RWPE2 (cell line): Measurements from ENCODE around the gene PRKCE.

Experiments
- ATAC-seq: fragments of 200-7000 bp; cut with Tn5 transposase; 3 replicates; pipeline ENCODE4 v1.9.1; 2021; ENCODE audit warnings: low read depth
- DNase-seq: peaks from one replicate; pipeline ENCODE4 v3.0.0-alpha.2; 2020; ENCODE audit warnings: low spot score
- H3K27ac ChIP-seq: fragments of 450-650 bp; 2 replicates; pipeline ENCODE4 v1.5.1; 2017; ENCODE audit warnings: mild to moderate bottlenecking; ENCODE audit not compliant: poor library complexity, severe bottlenecking
- H3K27me3 ChIP-seq: fragments of 250-450 bp; sonication (Bioruptor Pico); 2 replicates; pipeline ENCODE4 v1.5.1; 2021; ENCODE audit warnings: mild to moderate bottlenecking, moderate library complexity; ENCODE audit not compliant: insufficient read depth, poor library complexity, severe bottlenecking
- H3K36me3 ChIP-seq: fragments of 250-450 bp; sonication (Bioruptor Pico); 2 replicates; pipeline ENCODE4 v1.5.1; 2020; ENCODE audit warnings: low read depth, mild to moderate bottlenecking, moderate library complexity
- H3K4me1 ChIP-seq: fragments of 250-450 bp; sonication (Bioruptor Pico); 2 replicates; pipeline ENCODE4 v1.5.1; 2021; ENCODE audit warnings: mild to moderate bottlenecking, moderate library complexity; ENCODE audit not compliant: insufficient read depth, poor library complexity, severe bottlenecking
- H3K4me3 ChIP-seq: fragments of 250-450 bp; sonication (Bioruptor Pico); 2 replicates; pipeline ENCODE4 v1.5.1; 2021; ENCODE audit warnings: mild to moderate bottlenecking, moderate library complexity; ENCODE audit not compliant: severe bottlenecking
- H3K9me3 ChIP-seq: fragments of 250-450 bp; sonication (Bioruptor Pico); 2 replicates; pipeline ENCODE4 v1.5.1; 2021; ENCODE audit warnings: mild to moderate bottlenecking, moderate library complexity; ENCODE audit not compliant: severe bottlenecking
- TF ChIP-seq, protein P1 (sequence below): fragments of 450-650 bp; IDR thresholded peaks from one replicate; pipeline ENCODE4 v1.5.1; 2017; ENCODE audit warnings: mild to moderate bottlenecking, moderate library complexity; ENCODE audit not compliant: poor library complexity, severe bottlenecking

Gene PRKCE

DNA sequence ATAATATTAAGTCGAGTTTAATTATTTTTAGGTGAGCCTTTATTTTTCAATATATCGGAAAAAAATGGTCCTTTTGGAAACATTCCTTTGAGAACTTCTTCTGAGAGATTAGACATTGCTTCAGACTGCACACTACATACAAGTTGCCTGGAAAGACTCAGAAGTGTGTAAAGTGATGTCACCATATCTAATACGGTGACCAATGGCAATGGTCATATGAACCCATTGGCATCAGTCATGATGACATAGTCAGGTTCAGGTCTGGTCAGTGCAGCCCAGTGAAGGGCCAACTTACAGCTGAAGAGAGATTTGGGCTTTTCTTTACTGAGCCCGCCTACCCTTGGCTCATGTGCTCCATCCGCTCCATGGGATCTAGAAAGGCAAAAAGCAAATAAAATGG lies 362.3 kb downstream of the PRKCE start:
- no peaks in the 10 kb centered on the region for H3K9me3 ChIP-seq
- peaks cover 19% of the 10 kb centered on the region for H3K4me1 ChIP-seq
- no peak overlapping the region for H3K27ac ChIP-seq
- ATAC-seq (no peak), DNase-seq (no peak)
- H3K36me3 ChIP-seq = 0 out of 2 replicates have a peak, but pooled peaks cover 5% of the 10 kb centered on the region
- TF ChIP-seq, protein P1, sequence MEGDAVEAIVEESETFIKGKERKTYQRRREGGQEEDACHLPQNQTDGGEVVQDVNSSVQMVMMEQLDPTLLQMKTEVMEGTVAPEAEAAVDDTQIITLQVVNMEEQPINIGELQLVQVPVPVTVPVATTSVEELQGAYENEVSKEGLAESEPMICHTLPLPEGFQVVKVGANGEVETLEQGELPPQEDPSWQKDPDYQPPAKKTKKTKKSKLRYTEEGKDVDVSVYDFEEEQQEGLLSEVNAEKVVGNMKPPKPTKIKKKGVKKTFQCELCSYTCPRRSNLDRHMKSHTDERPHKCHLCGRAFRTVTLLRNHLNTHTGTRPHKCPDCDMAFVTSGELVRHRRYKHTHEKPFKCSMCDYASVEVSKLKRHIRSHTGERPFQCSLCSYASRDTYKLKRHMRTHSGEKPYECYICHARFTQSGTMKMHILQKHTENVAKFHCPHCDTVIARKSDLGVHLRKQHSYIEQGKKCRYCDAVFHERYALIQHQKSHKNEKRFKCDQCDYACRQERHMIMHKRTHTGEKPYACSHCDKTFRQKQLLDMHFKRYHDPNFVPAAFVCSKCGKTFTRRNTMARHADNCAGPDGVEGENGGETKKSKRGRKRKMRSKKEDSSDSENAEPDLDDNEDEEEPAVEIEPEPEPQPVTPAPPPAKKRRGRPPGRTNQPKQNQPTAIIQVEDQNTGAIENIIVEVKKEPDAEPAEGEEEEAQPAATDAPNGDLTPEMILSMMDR = no peak
- no peak overlapping the region for H3K4me3 ChIP-seq
- H3K27me3 ChIP-seq = no peaks in the 10 kb centered on the region

DNA sequence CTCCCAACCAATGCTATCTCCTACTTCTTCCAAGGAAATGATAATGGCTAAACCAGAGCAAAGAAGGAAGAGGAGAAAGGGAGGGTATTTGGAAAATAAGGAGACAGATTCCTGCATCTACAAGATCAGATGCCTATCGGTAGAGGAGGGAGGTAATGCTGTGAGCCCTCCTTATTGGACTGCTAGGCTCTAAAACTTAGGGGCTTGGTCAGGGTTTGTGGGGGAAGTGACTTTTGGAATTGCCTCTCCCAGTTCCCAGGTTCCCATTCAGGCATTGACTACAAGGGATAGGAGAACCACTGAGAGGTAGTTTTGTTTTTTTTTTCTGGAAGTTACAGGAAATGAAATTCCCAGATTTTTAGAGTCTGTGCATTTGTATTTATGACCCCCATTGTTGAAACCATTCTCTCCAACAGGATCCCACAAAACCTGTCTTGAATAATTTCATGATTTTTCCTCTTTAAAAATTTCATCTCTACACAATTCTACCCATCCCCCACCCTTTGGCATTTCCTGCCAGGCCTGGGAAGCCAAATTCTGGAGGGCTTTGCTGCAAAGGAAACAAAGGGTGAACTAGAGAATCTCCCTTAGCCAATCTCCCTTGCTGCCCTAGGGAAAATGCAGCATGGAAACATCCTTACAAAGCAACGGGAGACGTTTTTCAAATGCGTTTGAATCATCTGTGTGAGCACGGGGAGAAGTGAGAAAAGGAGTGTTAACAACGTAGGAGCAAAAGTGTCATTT lies 363.6 kb downstream of the PRKCE start:
- ATAC-seq (peak; percentile 33; the same call in 1 of the 3 replicates), DNase-seq (no peak)
- H3K27ac ChIP-seq = peak overlapping the region; percentile 34
- TF ChIP-seq, protein P1 = no peak
- no peaks in the 10 kb centered on the region for H3K27me3 ChIP-seq
- no peak overlapping the region for H3K4me3 ChIP-seq
- H3K36me3 ChIP-seq = no peaks in the 10 kb centered on the region
- H3K9me3 ChIP-seq = no peaks in the 10 kb centered on the region
- H3K4me1 ChIP-seq = peaks cover 13% of the 10 kb centered on the region

DNA sequence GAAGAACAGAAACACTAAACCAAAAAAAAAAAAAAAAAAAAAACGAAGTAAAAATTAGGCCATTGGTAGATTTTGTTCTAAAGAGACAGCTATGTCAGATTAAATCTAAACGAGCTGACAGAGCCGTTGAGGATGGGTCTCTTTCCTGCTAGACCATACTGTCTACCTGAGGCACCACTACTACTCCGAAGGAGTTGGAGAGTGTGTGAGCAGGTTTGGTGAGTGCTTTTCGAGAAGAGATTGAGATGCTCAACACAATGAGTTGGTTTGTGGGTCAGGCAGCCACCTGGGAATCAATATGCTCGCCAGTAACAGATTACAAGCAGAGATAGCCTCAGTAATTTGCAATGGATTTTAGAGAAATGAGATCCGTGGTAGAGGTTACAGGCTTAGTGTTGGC lies 364.2 kb downstream of the PRKCE start:
- DNase-seq = no peak

DNA sequence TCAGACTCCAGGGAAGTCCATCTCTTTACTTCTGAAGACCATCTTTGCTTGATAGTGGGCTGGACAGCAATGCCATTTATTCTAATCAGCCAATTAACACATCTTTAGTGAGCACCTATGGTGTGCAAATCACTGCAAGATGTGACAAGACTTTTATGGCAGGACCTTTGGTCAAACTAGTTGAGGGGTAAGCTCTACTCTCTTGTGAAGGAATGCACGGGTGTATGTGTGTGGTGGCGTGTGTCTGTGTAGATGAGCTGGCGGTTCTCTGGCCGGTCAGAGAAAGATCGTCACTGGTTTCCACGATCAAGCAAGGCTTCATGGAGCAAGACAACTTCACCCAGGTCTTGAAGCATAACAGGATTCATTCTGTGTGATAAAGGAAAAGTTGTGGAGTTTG lies 364.6 kb downstream of the PRKCE start:
- TF ChIP-seq, protein P1 = no peak
- H3K27ac ChIP-seq = peak overlapping the region; percentile 34

More for the DNA sequence above, 364.2 kb downstream of the PRKCE start:
- Histone ChIP-seq H3K4me1 (peaks cover 13% of the 10 kb centered on the region), H3K27me3 (no peaks in the 10 kb centered on the region), H3K27ac (peak overlapping the region; percentile 34), H3K36me3 (no peaks in the 10 kb centered on the region), H3K4me3 (no peak overlapping the region), H3K9me3 (no peaks in the 10 kb centered on the region)
- no peak for ATAC-seq
- TF ChIP-seq, protein P1 = no peak

DNA sequence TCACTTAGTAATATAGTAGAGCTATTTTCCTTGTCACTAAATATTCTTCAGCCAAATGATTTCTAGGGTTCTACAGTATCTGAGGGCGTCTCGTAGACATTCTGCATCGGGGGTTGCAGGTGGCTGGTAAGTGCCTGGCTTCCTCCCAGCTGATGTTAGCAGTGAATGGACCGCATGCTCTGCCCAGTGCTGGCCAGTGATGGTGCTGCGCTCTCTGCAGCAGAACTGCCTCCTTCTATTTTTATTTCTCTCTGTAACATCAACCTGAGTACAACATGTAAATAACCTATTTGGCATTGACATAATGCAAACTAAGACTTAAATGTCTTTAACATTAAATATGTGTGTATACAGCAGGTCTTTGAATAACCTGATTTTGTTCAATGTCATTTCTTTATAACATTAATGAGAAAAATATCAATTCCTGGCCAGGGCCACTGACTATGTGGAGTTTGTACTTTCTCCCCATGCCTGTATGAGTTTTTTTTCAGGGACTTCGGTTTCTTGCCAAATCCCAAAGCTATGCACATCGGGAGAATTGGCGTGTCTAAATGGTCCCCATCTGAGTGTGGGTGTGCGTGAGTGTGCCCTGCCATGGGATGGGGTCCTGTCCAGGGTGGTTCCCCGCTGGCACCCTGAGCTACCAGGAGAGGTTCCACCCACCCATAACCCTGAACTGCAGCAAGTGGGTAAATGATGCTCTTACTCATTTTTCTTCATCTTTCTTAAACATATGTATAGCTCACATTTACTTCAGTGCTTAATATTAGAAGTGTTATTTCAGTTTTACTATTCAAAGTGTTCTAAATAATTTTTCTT lies 367.5 kb downstream of the PRKCE start:
- DNase-seq (no peak), ATAC-seq (no peak)
- Histone ChIP-seq H3K27ac (no peak overlapping the region), H3K9me3 (no peaks in the 10 kb centered on the region), H3K4me1 (peaks cover 7% of the 10 kb centered on the region), H3K27me3 (no peaks in the 10 kb centered on the region), H3K4me3 (no peak overlapping the region), H3K36me3 (no peaks in the 10 kb centered on the region)
- TF ChIP-seq, protein P1 = no peak

More for the DNA sequence above, 364.6 kb downstream of the PRKCE start:
- Histone ChIP-seq H3K4me1 (peaks cover 9% of the 10 kb centered on the region), H3K27me3 (no peaks in the 10 kb centered on the region), H3K4me3 (no peak overlapping the region), H3K36me3 (no peaks in the 10 kb centered on the region), H3K9me3 (no peaks in the 10 kb centered on the region)
- no peak for DNase-seq
- no peak for ATAC-seq
